GM23338 (cell line): ENCODE results near the gene DDX19B. TPM values are rescaled to one million over a fixed set of nuclear protein-coding genes. Genes with fewer than 3 reads are reported as not detected.

ENCODE experiments used
- ATAC-seq: fragments of 200-7000 bp; cut with Tn5 transposase; 3 replicates; pipeline ENCODE4 v1.9.1; 2020
- DNase-seq: peaks from one replicate; pipeline ENCODE4 v3.0.0-alpha.2; 2015; ENCODE audit warnings: low spot score
- H2AFZ ChIP-seq: fragments of 200-600 bp; sonication (generic); 2 replicates; pipeline ENCODE4 v1.8.0; 2016; ENCODE audit warnings: antibody characterized with exemption, mild to moderate bottlenecking, moderate library complexity
- H3F3A ChIP-seq: fragments of 200-600 bp; sonication (generic); replicated peaks from 2 replicates; pipeline ENCODE4 v1.8.0; 2017; ENCODE audit warnings: antibody characterized with exemption, mixed run types, low read depth
- H3K27ac ChIP-seq: fragments of 200-600 bp; sonication (generic); 2 replicates; pipeline ENCODE4 v1.6.1; 2016; ENCODE audit warnings: low read depth
- H3K27me3 ChIP-seq: fragments of 200-600 bp; sonication (generic); 2 replicates; pipeline ENCODE4 v1.8.0; 2016; ENCODE audit warnings: mild to moderate bottlenecking, mixed run types, moderate library complexity; ENCODE audit not compliant: insufficient read depth
- H3K36me3 ChIP-seq: fragments of 200-600 bp; sonication (generic); 2 replicates; pipeline ENCODE4 v1.8.0; 2016; ENCODE audit warnings: mild to moderate bottlenecking; ENCODE audit not compliant: insufficient read depth
- H3K4me1 ChIP-seq: fragments of 200-600 bp; sonication (generic); 2 replicates; pipeline ENCODE4 v1.8.0; 2016; ENCODE audit warnings: mild to moderate bottlenecking, moderate library complexity; ENCODE audit not compliant: insufficient read depth
- H3K4me2 ChIP-seq: fragments of 200-600 bp; sonication (generic); 2 replicates; pipeline ENCODE4 v1.7.1; 2017; ENCODE audit warnings: mixed run types
- H3K4me3 ChIP-seq: fragments of 200-600 bp; sonication (generic); 2 replicates; pipeline ENCODE4 v1.6.1; 2016; ENCODE audit warnings: mixed run types
- H3K79me2 ChIP-seq: fragments of 200-600 bp; sonication (generic); replicated peaks from 2 replicates; pipeline ENCODE4 v1.8.0; 2017; ENCODE audit warnings: mild to moderate bottlenecking; ENCODE audit not compliant: insufficient read depth
- H3K9me2 ChIP-seq: fragments of 200-600 bp; sonication (generic); 2 replicates; pipeline ENCODE4 v1.8.0; 2017; ENCODE audit not compliant: insufficient read depth
- H4K20me1 ChIP-seq: fragments of 200-600 bp; sonication (generic); replicated peaks from 2 replicates; pipeline ENCODE4 v1.8.0; 2017; ENCODE audit warnings: mild to moderate bottlenecking; ENCODE audit not compliant: insufficient read depth
- H3K27ac Mint-ChIP-seq: 2 replicates; pipeline ENCODE4 v1.8.0; 2020; ENCODE audit warnings: inconsistent platforms, mild to moderate bottlenecking, moderate library complexity, mixed read lengths
- H3K27me3 Mint-ChIP-seq: 3 replicates; pipeline ENCODE4 v1.8.0; 2022; ENCODE audit warnings: low read depth, mild to moderate bottlenecking, moderate library complexity, mixed read lengths, inconsistent platforms; ENCODE audit not compliant: insufficient read depth, poor library complexity
- H3K36me3 Mint-ChIP-seq: 3 replicates; pipeline ENCODE4 v1.8.0; 2021; ENCODE audit warnings: low read depth, mild to moderate bottlenecking, inconsistent platforms, moderate library complexity, mixed read lengths
- H3K4me1 Mint-ChIP-seq: 3 replicates; pipeline ENCODE4 v1.8.0; 2020; ENCODE audit warnings: mild to moderate bottlenecking, inconsistent platforms, mixed read lengths
- H3K4me3 Mint-ChIP-seq: 3 replicates; pipeline ENCODE4 v1.8.0; 2021; ENCODE audit warnings: moderate library complexity, mild to moderate bottlenecking, inconsistent platforms, mixed read lengths
- H3K9me3 Mint-ChIP-seq: 3 replicates; pipeline ENCODE4 v1.8.0; 2020; ENCODE audit warnings: moderate library complexity, mild to moderate bottlenecking, inconsistent platforms, mixed read lengths
- CREB1 ChIP-seq: fragments of 250-450 bp; sonication (Bioruptor Pico); IDR thresholded peaks from 2 replicates; pipeline ENCODE4 v1.5.0; 2020; ENCODE audit warnings: low read depth, mild to moderate bottlenecking, moderate library complexity
- CTCF ChIP-seq, 2 experiments: fragments of 200-600 bp in 1 of 2; sonication (generic) in 1 of 2; conservative IDR thresholded peaks; 2 replicates each; pipeline versions ENCODE4 v1.5.1 to v1.6.1; 2016 to 2017; ENCODE audit warnings: antibody characterized with exemption in 2 of 2, low read depth in 2 of 2, mild to moderate bottlenecking in 2 of 2, moderate library complexity in 1 of 2
- JUNB ChIP-seq: IDR thresholded peaks from one replicate; pipeline ENCODE4 v1.6.1; 2016; ENCODE audit warnings: antibody characterized with exemption; ENCODE audit not compliant: unreplicated experiment
- NANOG ChIP-seq: IDR thresholded peaks from 2 replicates; pipeline ENCODE4 v1.6.1; 2016; ENCODE audit warnings: antibody characterized with exemption, borderline replicate concordance
- POLR2AphosphoS5 ChIP-seq: IDR thresholded peaks from 2 replicates; pipeline ENCODE4 v1.6.1; 2016; ENCODE audit warnings: antibody characterized with exemption, low read depth
- STAT1 ChIP-seq: IDR thresholded peaks from one replicate; pipeline ENCODE4 v1.6.1; 2016; ENCODE audit warnings: antibody characterized with exemption; ENCODE audit not compliant: unreplicated experiment
- ZNF114 ChIP-seq: fragments of 250-450 bp; sonication (Bioruptor Pico); IDR thresholded peaks from 2 replicates; pipeline ENCODE4 v1.5.0; 2020; ENCODE audit warnings: mild to moderate bottlenecking, moderate library complexity
- ZNF331 ChIP-seq: fragments of 250-450 bp; sonication (Bioruptor Pico); IDR thresholded peaks from 2 replicates; pipeline ENCODE4 v1.5.0; 2020; ENCODE audit warnings: low read depth, mild to moderate bottlenecking, moderate library complexity
- ZNF462 ChIP-seq: fragments of 250-450 bp; sonication (Bioruptor Pico); IDR thresholded peaks from 2 replicates; pipeline ENCODE4 v1.5.0; 2020; ENCODE audit warnings: mild to moderate bottlenecking, moderate library complexity
- polyA plus RNA-seq: library from polyadenylated mRNA; unstranded; fragments of >200 nt; fragmentation: Nextera tagmentation; extraction: Ambion mirVana; gene quantifications from 2 replicates; pipeline ENCODE4 v1.2.1, GENCODE V29; 2016
- total RNA-seq: library from RNA; depleted of rRNA; stranded (reverse); fragments of >200 nt; shearing (Covaris generic); gene quantifications from 2 replicates; pipeline ENCODE4 v1.2.3, GENCODE V29; 2014

DDX19B gene
- total and polyA plus RNA-seq, 2 experiments from 2014 or later: 42.2 to 45.8 TPM

DNA sequence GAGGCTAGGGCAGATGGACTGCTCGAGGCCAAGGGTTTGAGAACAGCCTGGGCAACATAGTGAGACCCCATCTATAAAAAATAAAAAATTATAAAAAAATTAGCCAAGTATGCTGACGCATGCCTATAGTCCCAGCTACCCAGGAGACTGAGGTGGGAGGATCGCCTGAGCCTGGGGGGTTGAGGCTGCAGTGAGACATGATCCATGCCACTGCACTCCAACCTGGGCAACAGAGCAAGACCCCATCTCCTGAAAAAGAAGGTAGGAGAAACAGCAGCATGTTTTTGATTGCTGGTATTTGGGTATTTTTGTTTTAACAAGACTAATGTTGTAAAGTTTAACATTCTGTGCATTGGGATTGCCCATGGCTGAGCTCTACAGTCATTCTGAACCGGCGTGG is 38.8 kb downstream of the DDX19B start (continued):
- TF ChIP-seq ZNF462 (CRISPR knock-in tag) (no peak), ZNF114 (no peak), NANOG (no peak), CTCF (conservative IDR thresholded peaks at IDR 0.05; ENCODE audit: low read depth in 2 of 2) (no peak)

DNA sequence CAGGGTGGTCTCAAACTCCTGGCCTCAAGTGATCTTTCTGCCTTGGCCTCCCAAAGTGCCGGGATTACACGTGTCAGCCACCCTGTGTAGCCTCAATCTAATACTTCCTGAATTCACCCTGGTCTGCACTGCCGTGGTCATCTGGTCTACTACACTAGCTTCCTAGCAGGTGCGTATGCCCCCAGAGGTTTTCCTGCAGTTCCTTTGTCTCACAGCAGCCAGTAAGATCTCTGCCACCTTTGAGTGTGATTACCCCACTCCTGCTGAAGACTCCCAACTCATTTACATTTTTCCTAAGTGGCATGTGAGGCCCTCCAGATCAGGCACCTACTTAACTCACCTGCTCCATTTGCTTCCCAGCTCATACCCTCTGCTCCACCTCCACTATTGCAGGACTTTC is 42.6 kb downstream of the DDX19B start:
- H3F3A ChIP-seq: no peaks in the 10 kb centered on the region; the same call in 1 of the 2 replicates
- H3K4me1 Mint-ChIP-seq: peaks cover 18% of the 10 kb centered on the region
- peaks cover 5% of the 10 kb centered on the region for H3K27me3 Mint-ChIP-seq
- no peaks in the 10 kb centered on the region; the same call in 1 of the 2 replicates for H3K4me1 ChIP-seq
- no peak overlapping the region for H3K27ac ChIP-seq
- H2AFZ ChIP-seq: no peak overlapping the region
- ATAC-seq (peak; percentile 52), DNase-seq (peak; percentile 20)
- H3K4me3 ChIP-seq: no peak overlapping the region
- 0 out of 2 replicates have a peak overlapping the region, but pooled peaks have one; percentile 19 for H3K4me2 ChIP-seq
- H3K36me3 ChIP-seq: no peaks in the 10 kb centered on the region
- H3K27me3 ChIP-seq: no peaks in the 10 kb centered on the region
- H3K9me3 Mint-ChIP-seq: no peaks in the 10 kb centered on the region
- H3K27ac Mint-ChIP-seq: peak overlapping the region; percentile 76
- H3K79me2 ChIP-seq: no peaks in the 10 kb centered on the region
- peaks cover 3% of the 10 kb centered on the region; the same call in 1 of the 3 replicates for H3K36me3 Mint-ChIP-seq
- H3K4me3 Mint-ChIP-seq: peak overlapping the region; percentile 2; the same call in 1 of the 3 replicates
- H3K9me2 ChIP-seq: no peaks in the 10 kb centered on the region
- no peaks in the 10 kb centered on the region for H4K20me1 ChIP-seq
- TF ChIP-seq ZNF331 (CRISPR knock-in tag) (no peak), ZNF462 (CRISPR knock-in tag) (no peak), POLR2AphosphoS5 (no peak), JUNB (no peak), CREB1 (CRISPR knock-in tag) (no peak), STAT1 (no peak)
